Measurements from ENCODE around the gene CNKSR1. TPM values are rescaled to one million over a fixed set of nuclear protein-coding genes. Genes with fewer than 3 reads are reported as not detected.

The CNKSR1 gene
- total and polyA plus RNA-seq, 2 of the 13 experiments (the other 11 are each of a cell fraction or from before 2014, with no cell fraction given) = 3.4 to 8.9 TPM

GRCh38 chr1:26190373-26190987, 13.2 kb downstream of the CNKSR1 start, which contains the start of gene CATSPER4:
TSS of gene CATSPER4 (plus strand) at chr1:26190602. CDS start at chr1:26190628, 26 bp downstream.
- 0 out of 5 replicates have a peak, but pooled peaks cover 0 to 2% of the 10 kb centered on the region in 2 experiments for H3K36me3 ChIP-seq (replicated peaks in 1 of 2; ENCODE audit: control insufficient read depth in 1 of 2, insufficient read depth in 2 of 2, low read length in 2 of 2)
- ATAC-seq (peak; percentile 80), DNase-seq (ENCODE audit: low spot score) (peak; percentile 54), FAIRE-seq (no peak)
- intact Hi-C loops (cut with micrococcal nuclease; ENCODE audit: unreplicated experiment) (loop anchor here (1.0 kb wide), 1 partner anchor 44 kb away; the partner anchor contains the start of gene CEP85), in situ Hi-C loops (cut with HindIII; ENCODE audit: extremely low pct_ligation_motif_present, low pct_unique_long_range_greater_than_20kb) (no loop called here)
- H4K20me1 ChIP-seq (ENCODE audit: insufficient read depth, low read length) = no peaks in the 10 kb centered on the region
- no peak within 1 kb of the TSS for H3K4me3 ChIP-seq (replicated peaks in 1 of 3; ENCODE audit: insufficient read depth in 1 of 3, low read depth in 2 of 3, low read length in 3 of 3)
- TF ChIP-seq ZNF557 (CRISPR knock-in tag; IDR thresholded peaks at IDR 0.05) = no peak
- no peak for TF ChIP-seq SIN3B (IDR thresholded peaks at IDR 0.05; ENCODE audit: low read length)
- TF ChIP-seq ASH2L (IDR thresholded peaks at IDR 0.05; ENCODE audit: insufficient read length, low read depth, low read length) = no peak
- TF ChIP-seq IRF2 (CRISPR knock-in tag; IDR thresholded peaks at IDR 0.05) = no peak
- TF ChIP-seq SATB2 (CRISPR knock-in tag; IDR thresholded peaks at IDR 0.05) = no peak
- no peak for TF ChIP-seq NR2F6 (IDR thresholded peaks at IDR 0.05)
- 0 out of 2 replicates have a peak, but pooled peaks have one; percentile 23 for TF ChIP-seq NR2F6 (CRISPR knock-in tag; IDR thresholded peaks at IDR 0.05)
- TF ChIP-seq ZNF629 (CRISPR knock-in tag; conservative IDR thresholded peaks at IDR 0.05) = no peak
- TF ChIP-seq ZFX (CRISPR knock-in tag; IDR thresholded peaks at IDR 0.05; ENCODE audit: low read depth) = 0 out of 2 replicates have a peak, but pooled peaks have one; percentile 25
- TF ChIP-seq SRSF1 (optimal IDR thresholded peaks at IDR 0.05; ENCODE audit: low read depth, low read length) = no peak
- peak; percentile 34 for TF ChIP-seq TEAD3 (CRISPR knock-in tag; optimal IDR thresholded peaks at IDR 0.05; ENCODE audit: borderline replicate concordance)
- peak; percentile 68 for TF ChIP-seq CTCF (CRISPR knock-in tag; IDR thresholded peaks at IDR 0.05)
- peak; percentile 24 for TF ChIP-seq XRCC5 (optimal IDR thresholded peaks at IDR 0.05; ENCODE audit: low read length)
- 0 out of 2 replicates have a peak, but pooled peaks have one; percentile 22 for TF ChIP-seq ZNF263 (CRISPR knock-in tag; IDR thresholded peaks at IDR 0.05)
- TF ChIP-seq STAG1 (CRISPR knock-in tag; IDR thresholded peaks at IDR 0.05) = peak; percentile 45
- TF ChIP-seq SMC3 (IDR thresholded peaks at IDR 0.05; ENCODE audit: low read length) = peak; percentile 54
- 15% methylated on average over 8 of the region's 16 CpGs for WGBS (ENCODE audit: low lambda C conversion rate)
- H3K27me3 ChIP-seq (ENCODE audit: control insufficient read depth in 1 of 2, insufficient read depth in 2 of 2, low read length in 2 of 2) = peaks cover 0 to 11% of the 10 kb centered on the region in 2 experiments; a peak in 2 of 5 replicates
- no peak within 1 kb of the TSS for H2AFZ ChIP-seq (ENCODE audit: low read length)
- no peak within 1 kb of the TSS for H3K9ac ChIP-seq (ENCODE audit: insufficient read depth, low read depth, low read length)
- H3K4me1 ChIP-seq (ENCODE audit: insufficient read depth, low read length) = no peaks in the 10 kb centered on the region
- POLR2A ChIA-PET = interaction anchor here (1.7 kb wide), 1 partner anchor 35 kb away, joined by 5 read pairs; no protein-coding TSS in a partner anchor
- BruUV-seq (replicated peaks) = no TSS peak
- no peaks in the 10 kb centered on the region for H3K9me3 ChIP-seq (ENCODE audit: low read length)
- H3K79me2 ChIP-seq (ENCODE audit: insufficient read depth, low read length) = no peaks in the 10 kb centered on the region
- H3K4me2 ChIP-seq (ENCODE audit: low read depth, low read length) = no peak within 1 kb of the TSS
- H3K27ac ChIP-seq (ENCODE audit: extremely low read length, insufficient read depth, low read length) = no peak within 1 kb of the TSS
- CTCF ChIA-PET (ENCODE audit: low intra/inter-chr PET ratio, low total read pairs) = interaction anchor here (0.6 to 1.3 kb wide), 2 partner anchors 24 to 131 kb away, joined by 3 read pairs; no protein-coding TSS in a partner anchor

All from HepG2 (cell line).